Neural progenitor cell (in vitro differentiated cells): Measurements from ENCODE around the gene TRIM14. TPM values are rescaled to one million over a fixed set of nuclear protein-coding genes. Genes with fewer than 3 reads are reported as not detected.

Experiments used
- DNase-seq: peaks from one replicate; pipeline ENCODE4 v3.0.0-alpha.2; 2016; ENCODE audit warnings: low spot score
- H2AFZ ChIP-seq: fragments of 200-600 bp; sonication (generic); replicated peaks from 2 replicates; pipeline ENCODE4 v1.6.1; 2016; ENCODE audit warnings: antibody characterized with exemption
- H3F3A ChIP-seq: fragments of 200-600 bp; sonication (generic); 2 replicates; pipeline ENCODE4 v1.6.1; 2016; ENCODE audit warnings: antibody characterized with exemption, low read depth
- H3K27ac ChIP-seq: fragments of 200-600 bp; sonication (generic); 2 replicates; pipeline ENCODE4 v1.5.1; 2016; ENCODE audit warnings: mild to moderate bottlenecking
- H3K27me3 ChIP-seq: fragments of 200-600 bp; sonication (generic); 2 replicates; pipeline ENCODE4 v1.6.1; 2016; ENCODE audit warnings: mild to moderate bottlenecking, moderate library complexity
- H3K36me3 ChIP-seq: fragments of 200-600 bp; sonication (generic); 2 replicates; pipeline ENCODE4 v1.5.1; 2016
- H3K4me1 ChIP-seq: fragments of 200-600 bp; sonication (generic); 2 replicates; pipeline ENCODE4 v1.6.1; 2016; ENCODE audit warnings: mixed run types
- H3K4me2 ChIP-seq: fragments of 200-600 bp; sonication (generic); 2 replicates; pipeline ENCODE4 v1.6.1; 2016
- H3K4me3 ChIP-seq: fragments of 200-600 bp; sonication (generic); 2 replicates; pipeline ENCODE4 v1.5.1; 2016
- H3K79me2 ChIP-seq: fragments of 200-600 bp; sonication (generic); 2 replicates; pipeline ENCODE4 v1.6.1; 2016; ENCODE audit warnings: low read depth
- H3K9ac ChIP-seq: fragments of 200-600 bp; sonication (generic); 2 replicates; pipeline ENCODE4 v1.6.1; 2016
- H3K9me3 ChIP-seq: fragments of 200-600 bp; sonication (generic); 2 replicates; pipeline ENCODE4 v1.5.1; 2016; ENCODE audit warnings: low read depth
- H4K20me1 ChIP-seq: fragments of 200-600 bp; sonication (generic); 2 replicates; pipeline ENCODE4 v1.6.1; 2016; ENCODE audit warnings: low read depth
- H3K27ac Mint-ChIP-seq: 3 replicates; pipeline ENCODE4 v1.8.0; 2021; ENCODE audit warnings: mixed read lengths
- H3K27me3 Mint-ChIP-seq: 2 replicates; pipeline ENCODE4 v1.8.0; 2022; ENCODE audit warnings: low read depth, mild to moderate bottlenecking, inconsistent platforms, moderate library complexity, mixed read lengths; ENCODE audit not compliant: insufficient read depth
- H3K36me3 Mint-ChIP-seq: 3 replicates; pipeline ENCODE4 v1.8.0; 2021; ENCODE audit warnings: mixed read lengths
- H3K4me1 Mint-ChIP-seq: 3 replicates; pipeline ENCODE4 v1.8.0; 2021; ENCODE audit warnings: mixed read lengths
- H3K4me3 Mint-ChIP-seq: 3 replicates; pipeline ENCODE4 v1.8.0; 2021; ENCODE audit warnings: mild to moderate bottlenecking, moderate library complexity, mixed read lengths
- H3K9me3 Mint-ChIP-seq: 3 replicates; pipeline ENCODE4 v1.8.0; 2020; ENCODE audit warnings: mixed read lengths
- CTCF ChIP-seq: fragments of 200-600 bp; sonication (generic); IDR thresholded peaks from 2 replicates; pipeline ENCODE4 v1.5.1; 2017; ENCODE audit warnings: antibody characterized with exemption, mild to moderate bottlenecking
- EZH2 ChIP-seq: fragments of 200-600 bp; sonication (generic); IDR thresholded peaks from 2 replicates; pipeline ENCODE4 v1.6.1; 2017; ENCODE audit warnings: antibody characterized with exemption, mild to moderate bottlenecking, moderate library complexity
- EZH2phosphoT487 ChIP-seq: fragments of 200-600 bp; sonication (generic); IDR thresholded peaks from 2 replicates; pipeline ENCODE4 v1.6.1; 2017; ENCODE audit warnings: antibody characterized with exemption
- total RNA-seq: library from RNA; depleted of rRNA; stranded (reverse); fragments of >200 nt; gene quantifications from 2 replicates; pipeline ENCODE4 v1.2.3, GENCODE V29; 2015; ENCODE audit warnings: low replicate concordance

Gene TRIM14
- total RNA-seq, 1 donor from 2014 or later, result 0.17 TPM

DNA sequence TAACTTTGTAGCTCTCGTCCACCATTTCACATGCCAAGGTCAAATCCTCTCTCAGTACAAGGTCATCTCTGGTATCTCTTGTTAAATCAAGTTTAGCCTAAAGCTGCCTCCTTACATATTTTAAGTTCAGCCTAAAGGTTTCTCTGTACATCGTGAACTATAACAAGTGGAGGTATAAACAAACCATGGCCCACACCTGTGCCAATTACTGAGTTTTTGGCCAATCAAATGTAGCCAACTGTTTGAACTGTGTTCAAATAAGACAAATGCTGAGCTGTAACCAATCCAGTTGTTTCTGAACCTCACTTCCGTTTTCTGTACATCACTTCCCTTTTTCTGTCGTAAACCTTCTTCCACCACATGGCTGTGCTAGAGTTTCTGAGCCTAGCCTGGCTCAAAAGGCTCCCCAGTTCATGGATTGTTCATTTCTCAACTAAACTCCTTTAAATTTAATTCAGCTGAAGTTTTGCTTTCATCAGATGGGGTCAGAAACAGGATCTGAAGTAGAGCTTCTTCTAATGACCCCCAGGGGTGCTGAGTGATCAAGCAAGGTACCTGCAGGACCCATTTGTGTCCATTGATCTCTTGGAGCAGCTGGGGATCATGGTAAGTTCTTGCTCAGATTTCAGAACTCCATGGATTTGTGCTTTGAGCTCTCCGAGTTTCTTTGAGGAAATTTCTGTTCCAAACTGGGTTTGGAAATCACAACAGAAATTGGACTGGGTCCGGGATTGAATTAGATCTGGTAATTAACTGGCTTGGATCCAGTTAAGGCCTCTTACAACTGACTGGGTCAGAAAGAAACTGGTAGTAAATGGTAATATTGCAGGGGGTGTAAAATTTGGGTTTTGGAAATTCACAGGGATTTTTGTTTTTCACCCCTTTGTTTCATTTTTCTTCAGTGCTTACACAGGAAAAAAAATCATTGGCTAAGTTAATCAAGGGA lies 73.5 kb downstream of the TRIM14 start:
- no peaks in the 10 kb centered on the region for H3K9me3 ChIP-seq
- H3K79me2 ChIP-seq, result no peaks in the 10 kb centered on the region
- peak overlapping the region; percentile 65 for H2AFZ ChIP-seq
- H3K27me3 ChIP-seq, result no peaks in the 10 kb centered on the region
- H3K36me3 Mint-ChIP-seq, result no peaks in the 10 kb centered on the region
- no peaks in the 10 kb centered on the region for H3K9me3 Mint-ChIP-seq
- H3K27ac Mint-ChIP-seq, result no peak overlapping the region
- H3K27me3 Mint-ChIP-seq, result peaks cover 3% of the 10 kb centered on the region
- no peak overlapping the region for H3K27ac ChIP-seq
- no peak overlapping the region for H3K4me2 ChIP-seq
- H3K36me3 ChIP-seq, result no peaks in the 10 kb centered on the region
- no peak overlapping the region for H3K4me3 ChIP-seq
- H4K20me1 ChIP-seq, result no peaks in the 10 kb centered on the region
- TF ChIP-seq CTCF (no peak), EZH2 (no peak), EZH2phosphoT487 (no peak)
- H3K9ac ChIP-seq, result no peak overlapping the region
- no peak overlapping the region for H3K4me3 Mint-ChIP-seq
- H3K4me1 ChIP-seq, result no peaks in the 10 kb centered on the region
- no peaks in the 10 kb centered on the region for H3K4me1 Mint-ChIP-seq
- H3F3A ChIP-seq, result no peaks in the 10 kb centered on the region
- no peak for DNase-seq

DNA sequence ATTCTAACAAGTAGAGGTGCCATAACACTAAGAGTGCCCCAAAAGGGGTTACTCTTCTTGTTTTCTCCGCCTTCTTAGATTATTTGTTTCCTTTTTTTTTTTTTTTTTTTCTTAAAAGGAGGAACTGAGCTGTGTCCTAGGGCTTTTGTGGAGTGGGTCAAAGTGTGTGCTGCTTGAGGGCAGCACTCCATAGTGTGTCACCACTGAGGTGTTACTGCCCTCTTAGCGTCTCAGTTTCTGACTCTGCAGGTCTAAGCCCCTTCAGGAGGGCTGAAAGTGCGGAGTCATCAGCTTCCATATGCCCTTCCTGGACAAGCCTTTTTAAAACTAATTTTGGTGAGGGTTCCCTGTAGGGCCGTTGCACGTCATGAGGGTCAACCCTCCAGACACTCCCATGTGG lies 75.1 kb downstream of the TRIM14 start:
- H3K27me3 Mint-ChIP-seq, result peaks cover 3% of the 10 kb centered on the region
- H3K36me3 Mint-ChIP-seq, result no peaks in the 10 kb centered on the region
- Histone ChIP-seq H3F3A (no peaks in the 10 kb centered on the region), H3K27me3 (peaks cover 3% of the 10 kb centered on the region), H3K36me3 (no peaks in the 10 kb centered on the region), H3K79me2 (no peaks in the 10 kb centered on the region), H3K27ac (no peak overlapping the region), H3K4me1 (no peaks in the 10 kb centered on the region), H3K4me2 (no peak overlapping the region), H4K20me1 (no peaks in the 10 kb centered on the region), H3K9me3 (no peaks in the 10 kb centered on the region), H3K4me3 (no peak overlapping the region), H2AFZ (no peak overlapping the region), H3K9ac (no peak overlapping the region)
- no peak overlapping the region for H3K27ac Mint-ChIP-seq
- H3K9me3 Mint-ChIP-seq, result no peaks in the 10 kb centered on the region
- H3K4me1 Mint-ChIP-seq, result peaks cover 12% of the 10 kb centered on the region
- TF ChIP-seq CTCF (no peak), EZH2phosphoT487 (no peak), EZH2 (no peak)
- DNase-seq, result no peak
- no peak overlapping the region for H3K4me3 Mint-ChIP-seq

- Histone ChIP-seq H4K20me1 (no peaks in the 10 kb centered on the region), H3F3A (no peaks in the 10 kb centered on the region), H3K36me3 (no peaks in the 10 kb centered on the region), H3K9ac (no peak overlapping the region), H3K27me3 (peaks cover 8% of the 10 kb centered on the region), H2AFZ (no peak overlapping the region), H3K4me2 (no peak overlapping the region), H3K4me3 (no peak overlapping the region), H3K79me2 (no peaks in the 10 kb centered on the region), H3K4me1 (no peaks in the 10 kb centered on the region), H3K27ac (no peak overlapping the region), H3K9me3 (no peaks in the 10 kb centered on the region)
- Mint-ChIP-seq H3K36me3 (no peaks in the 10 kb centered on the region), H3K4me1 (peaks cover 12% of the 10 kb centered on the region), H3K4me3 (no peak overlapping the region), H3K27me3 (peaks cover 5% of the 10 kb centered on the region), H3K27ac (no peak overlapping the region), H3K9me3 (no peaks in the 10 kb centered on the region)
- no peak for DNase-seq
- TF ChIP-seq EZH2, result no peak
- no peak for TF ChIP-seq CTCF
- TF ChIP-seq EZH2phosphoT487, result no peak
These were observed 78.8 kb downstream of the TRIM14 start for GRCh38 chr9:98040212-98040611.
